HepG2 (cell line): ENCODE measurements around the gene MTPN. TPM values are rescaled to one million over a fixed set of nuclear protein-coding genes. Genes with fewer than 3 reads are reported as not detected.

Experiments
- ATAC-seq: fragments of 200-7000 bp; cut with Tn5 transposase; 3 replicates; pipeline ENCODE4 v1.9.1; 2020; ENCODE audit warnings: mild to moderate bottlenecking, moderate library complexity
- BruUV-seq: library from RNA; stranded (reverse); fragments of 400-500 nt; replicated peaks from 2 replicates; lab custom pipeline; 2021; lab: Mats Ljungman, UMichigan
- CTCF ChIA-PET: fragments of 300-600 bp; formaldehyde crosslinking; extraction: SDS; loops from one replicate; lab custom pipeline; 2021; ENCODE audit warnings: low total read pairs, inconsistent platforms, low intra/inter-chr PET ratio; lab: Yijun Ruan, JAX
- POLR2A ChIA-PET: fragments of 350-600 bp; sonication (Branson Sonifier 250); formaldehyde crosslinking; loops from one replicate; lab custom pipeline; 2020; ENCODE audit warnings: antibody characterized with exemption, inconsistent platforms; lab: Yijun Ruan, JAX
- DNase-seq: peaks from one replicate; pipeline ENCODE4 v3.0.0-alpha.2; 2015; ENCODE audit warnings: low spot score
- FAIRE-seq: peaks from 3 replicates; lab custom pipeline; 2011; peaks lifted over from hg19 to GRCh38; lab: Jason Lieb, UNC
- H2AFZ ChIP-seq: one replicate; pipeline ENCODE4 v1.6.1; 2011; ENCODE audit warnings: low read length, inconsistent platforms
- H3K27ac ChIP-seq: fragments of 300-600 bp; 3 replicates; pipeline ENCODE4 v1.8.0; 2011; ENCODE audit warnings: mixed run types, mild to moderate bottlenecking, mixed read lengths, low read length, inconsistent platforms; ENCODE audit not compliant: insufficient read depth; ENCODE audit errors: extremely low read length
- H3K27me3 ChIP-seq, 2 experiments: fragments of 200-600 bp in 1 of 2; 2 replicates in 1 of 2; 3 replicates in 1 of 2; pipeline versions ENCODE4 v1.6.0 to v1.8.0; 2011; ENCODE audit warnings: low read length in 2 of 2, mild to moderate bottlenecking in 2 of 2, moderate library complexity in 2 of 2, inconsistent platforms in 1 of 2; ENCODE audit not compliant: insufficient read depth in 2 of 2, control insufficient read depth in 1 of 2
- H3K36me3 ChIP-seq, 2 experiments: fragments of 200-600 bp in 1 of 2; replicated peaks in 1 of 2; 2 replicates in 1 of 2; 3 replicates in 1 of 2; pipeline versions ENCODE4 v1.5.1 to v1.8.0; 2011; ENCODE audit warnings: low read length in 2 of 2, inconsistent platforms in 1 of 2; ENCODE audit not compliant: insufficient read depth in 2 of 2, control insufficient read depth in 1 of 2
- H3K4me1 ChIP-seq: 2 replicates; pipeline ENCODE4 v1.5.1; 2012; ENCODE audit warnings: low read length, inconsistent platforms; ENCODE audit not compliant: insufficient read depth
- H3K4me2 ChIP-seq: 2 replicates; pipeline ENCODE4 v1.6.0; 2011; ENCODE audit warnings: low read depth, low read length, inconsistent platforms
- H3K4me3 ChIP-seq, 3 experiments: fragments of 200-600 bp in 1 of 3; sonication (generic), shearing (Covaris generic) in 1 of 3; replicated peaks in 1 of 3; 2 replicates each; pipeline ENCODE4 v1.5.1; 2011 to 2016; ENCODE audit warnings: low read length in 3 of 3, inconsistent platforms in 2 of 3, low read depth in 2 of 3, mild to moderate bottlenecking in 2 of 3, control low read depth in 1 of 3, mixed read lengths in 1 of 3; ENCODE audit not compliant: insufficient read depth in 1 of 3
- H3K79me2 ChIP-seq: one replicate; pipeline ENCODE4 v1.6.1; 2011; ENCODE audit warnings: low read length, inconsistent platforms; ENCODE audit not compliant: insufficient read depth
- H3K9ac ChIP-seq: 2 replicates; pipeline ENCODE4 v1.6.0; 2011; ENCODE audit warnings: mild to moderate bottlenecking, low read depth, low read length, inconsistent platforms; ENCODE audit not compliant: insufficient read depth
- H3K9me3 ChIP-seq: 2 replicates; pipeline ENCODE4 v1.5.1; 2012; ENCODE audit warnings: mild to moderate bottlenecking, low read length
- H4K20me1 ChIP-seq: 2 replicates; pipeline ENCODE4 v1.6.0; 2011; ENCODE audit warnings: inconsistent platforms, mild to moderate bottlenecking, low read length, moderate library complexity; ENCODE audit not compliant: insufficient read depth
- CEBPB ChIP-seq: IDR thresholded peaks from 2 replicates; pipeline ENCODE4 v1.6.1; 2011; ENCODE audit warnings: low read depth, low read length, improper control_type of control experiment, borderline replicate concordance
- CEBPG ChIP-seq: IDR thresholded peaks from 2 replicates; pipeline ENCODE4 v1.6.1; 2016
- MAFK ChIP-seq, 2 experiments: IDR thresholded peaks in 1 of 2; conservative IDR thresholded peaks in 1 of 2; 2 replicates each; pipeline ENCODE4 v1.6.1; 2011; ENCODE audit warnings: improper control_type of control experiment in 2 of 2, low read length in 2 of 2
- POLR2AphosphoS5 ChIP-seq: IDR thresholded peaks from 2 replicates; pipeline ENCODE4 v1.6.1; 2012; ENCODE audit warnings: low read depth, low read length
- SRF ChIP-seq: IDR thresholded peaks from 2 replicates; pipeline ENCODE4 v1.6.1; 2011; ENCODE audit warnings: mild to moderate bottlenecking, low read depth, low read length, moderate library complexity
- ZFY ChIP-seq: sonication (generic); formaldehyde crosslinking; IDR thresholded peaks from 2 replicates; pipeline ENCODE4 v1.4.0; 2020; ENCODE audit warnings: missing genetic modification reagents
- ZNF460 ChIP-seq: sonication (generic); formaldehyde crosslinking; IDR thresholded peaks from 2 replicates; pipeline ENCODE4 v1.5.1; 2020; ENCODE audit warnings: missing genetic modification reagents, mild to moderate bottlenecking, borderline replicate concordance
- ZNF572 ChIP-seq: sonication (generic); formaldehyde crosslinking; IDR thresholded peaks from 2 replicates; pipeline ENCODE4 v1.5.1; 2020; ENCODE audit warnings: mild to moderate bottlenecking, missing genetic modification reagents
- ZNF709 ChIP-seq: sonication (generic); formaldehyde crosslinking; IDR thresholded peaks from 2 replicates; pipeline ENCODE4 v1.5.0; 2020; ENCODE audit warnings: mild to moderate bottlenecking, missing genetic modification reagents
- ZNF747 ChIP-seq: sonication (generic); formaldehyde crosslinking; IDR thresholded peaks from 2 replicates; pipeline ENCODE4 v1.8.1; 2023; ENCODE audit warnings: missing genetic modification reagents, mild to moderate bottlenecking, borderline replicate concordance
- WGBS: methylation state at CpG from one replicate; pipeline ENCODE4 v1.1.6; 2017; ENCODE audit warnings: low lambda C conversion rate; 5-methylcytosine and 5-hydroxymethylcytosine counted together
- in situ Hi-C: cut with HindIII; loops from 2 replicates; pipeline ENCODE4 v1.10.0; 2017; ENCODE audit warnings: low pct_unique_long_range_greater_than_20kb; ENCODE audit not compliant: extremely low pct_ligation_motif_present
- intact Hi-C: fragments of 100-400 bp; cut with micrococcal nuclease; formaldehyde crosslinking; loops from one replicate; pipeline ENCODE4 v1.10.0; 2022; ENCODE audit not compliant: unreplicated experiment
- polyA plus RNA-seq, 8 experiments: library from polyadenylated mRNA; depleted of rRNA in 3 of 8; stranded (reverse) in 7 of 8; unstranded in 1 of 8; fragments of >200 nt; fragmentation: Illumina TruSeq in 4 of 8; extraction: Trizol in 4 of 8; gene quantifications; 2 replicates each; pipeline versions ENCODE4 v1.2.1 to v1.2.3, GENCODE V29; 2011 to 2016; ENCODE audit warnings: low read depth in 4 of 8, missing spikeins in 1 of 8, mixed read lengths in 1 of 8; ENCODE audit not compliant: insufficient read depth in 1 of 8
- total RNA-seq, 5 experiments: library from RNA; depleted of rRNA; stranded (reverse); fragments of >200 nt; fragmentation: Illumina TruSeq; extraction: Trizol; gene quantifications; 2 replicates each; pipeline ENCODE4 v1.2.3, GENCODE V29; 2016; ENCODE audit warnings: low read depth in 1 of 5
- TF ChIP-seq, protein P1 (sequence below): sonication (generic); formaldehyde crosslinking; IDR thresholded peaks from 2 replicates; pipeline ENCODE4 v1.4.0; 2020; ENCODE audit warnings: low read depth, missing genetic modification reagents
- TF ChIP-seq, protein P2 (sequence below): conservative IDR thresholded peaks from 2 replicates; pipeline ENCODE4 v1.6.1; 2018; ENCODE audit warnings: missing genetic modification reagents
- TF ChIP-seq, protein P3 (sequence below), 2 experiments: fragments of 450-650 bp in 1 of 2; sonication (generic) in 1 of 2; formaldehyde crosslinking; IDR thresholded peaks; 2 replicates each; pipeline versions ENCODE4 v1.5.0 to v1.8.0; 2020 to 2022; ENCODE audit warnings: mild to moderate bottlenecking in 1 of 2, missing genetic modification reagents in 1 of 2
- TF ChIP-seq, protein P4 (sequence below): sonication (generic); formaldehyde crosslinking; IDR thresholded peaks from 2 replicates; pipeline ENCODE4 v1.5.0; 2020; ENCODE audit warnings: mild to moderate bottlenecking, missing genetic modification reagents, borderline replicate concordance
- TF ChIP-seq, protein P5 (sequence below): sonication (generic); formaldehyde crosslinking; IDR thresholded peaks from 2 replicates; pipeline ENCODE4 v1.4.0; 2020; ENCODE audit warnings: missing genetic modification reagents

The MTPN gene
- total and polyA plus RNA-seq, 2 of the 13 experiments (the other 11 are each of a cell fraction or from before 2014, with no cell fraction given), result 31.1 to 71.7 TPM

DNA sequence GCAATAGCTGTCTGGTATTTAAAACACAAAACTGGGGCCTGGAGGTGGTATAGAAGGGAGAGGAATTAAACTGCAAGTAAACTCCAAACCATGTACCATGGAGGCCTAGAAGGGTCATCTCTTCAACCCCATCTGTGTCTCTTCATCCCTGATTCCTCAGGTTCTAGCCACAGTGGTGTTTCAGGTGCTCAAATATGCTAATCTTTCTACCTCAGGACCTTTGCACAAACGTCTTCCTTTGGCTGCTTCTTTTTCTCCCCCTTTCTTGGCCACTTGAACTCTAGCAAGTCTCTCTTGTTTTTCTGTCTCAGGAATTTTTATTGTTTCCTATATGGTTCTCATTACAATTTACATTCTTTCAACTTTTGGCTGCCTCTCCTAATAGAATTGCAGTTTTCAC is 25.6 kb upstream of the MTPN start (continued):
- TF ChIP-seq ZNF460 (CRISPR knock-in tag), result no peak
- TF ChIP-seq SRF, result no peak
- no peak for TF ChIP-seq ZNF709 (CRISPR knock-in tag)
- no peak for TF ChIP-seq ZNF572
- TF ChIP-seq, protein P1, sequence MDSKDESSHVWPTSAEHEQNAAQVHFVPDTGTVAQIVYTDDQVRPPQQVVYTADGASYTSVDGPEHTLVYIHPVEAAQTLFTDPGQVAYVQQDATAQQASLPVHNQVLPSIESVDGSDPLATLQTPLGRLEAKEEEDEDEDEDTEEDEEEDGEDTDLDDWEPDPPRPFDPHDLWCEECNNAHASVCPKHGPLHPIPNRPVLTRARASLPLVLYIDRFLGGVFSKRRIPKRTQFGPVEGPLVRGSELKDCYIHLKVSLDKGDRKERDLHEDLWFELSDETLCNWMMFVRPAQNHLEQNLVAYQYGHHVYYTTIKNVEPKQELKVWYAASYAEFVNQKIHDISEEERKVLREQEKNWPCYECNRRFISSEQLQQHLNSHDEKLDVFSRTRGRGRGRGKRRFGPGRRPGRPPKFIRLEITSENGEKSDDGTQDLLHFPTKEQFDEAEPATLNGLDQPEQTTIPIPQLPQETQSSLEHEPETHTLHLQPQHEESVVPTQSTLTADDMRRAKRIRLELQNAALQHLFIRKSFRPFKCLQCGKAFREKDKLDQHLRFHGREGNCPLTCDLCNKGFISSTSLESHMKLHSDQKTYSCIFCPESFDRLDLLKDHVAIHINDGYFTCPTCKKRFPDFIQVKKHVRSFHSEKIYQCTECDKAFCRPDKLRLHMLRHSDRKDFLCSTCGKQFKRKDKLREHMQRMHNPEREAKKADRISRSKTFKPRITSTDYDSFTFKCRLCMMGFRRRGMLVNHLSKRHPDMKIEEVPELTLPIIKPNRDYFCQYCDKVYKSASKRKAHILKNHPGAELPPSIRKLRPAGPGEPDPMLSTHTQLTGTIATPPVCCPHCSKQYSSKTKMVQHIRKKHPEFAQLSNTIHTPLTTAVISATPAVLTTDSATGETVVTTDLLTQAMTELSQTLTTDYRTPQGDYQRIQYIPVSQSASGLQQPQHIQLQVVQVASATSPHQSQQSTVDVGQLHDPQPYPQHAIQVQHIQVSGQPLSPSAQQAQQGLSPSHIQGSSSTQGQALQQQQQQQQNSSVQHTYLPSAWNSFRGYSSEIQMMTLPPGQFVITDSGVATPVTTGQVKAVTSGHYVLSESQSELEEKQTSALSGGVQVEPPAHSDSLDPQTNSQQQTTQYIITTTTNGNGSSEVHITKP, result no peak
- no peak for TF ChIP-seq ZNF747
- TF ChIP-seq POLR2AphosphoS5, result no peak
- TF ChIP-seq, protein P2, sequence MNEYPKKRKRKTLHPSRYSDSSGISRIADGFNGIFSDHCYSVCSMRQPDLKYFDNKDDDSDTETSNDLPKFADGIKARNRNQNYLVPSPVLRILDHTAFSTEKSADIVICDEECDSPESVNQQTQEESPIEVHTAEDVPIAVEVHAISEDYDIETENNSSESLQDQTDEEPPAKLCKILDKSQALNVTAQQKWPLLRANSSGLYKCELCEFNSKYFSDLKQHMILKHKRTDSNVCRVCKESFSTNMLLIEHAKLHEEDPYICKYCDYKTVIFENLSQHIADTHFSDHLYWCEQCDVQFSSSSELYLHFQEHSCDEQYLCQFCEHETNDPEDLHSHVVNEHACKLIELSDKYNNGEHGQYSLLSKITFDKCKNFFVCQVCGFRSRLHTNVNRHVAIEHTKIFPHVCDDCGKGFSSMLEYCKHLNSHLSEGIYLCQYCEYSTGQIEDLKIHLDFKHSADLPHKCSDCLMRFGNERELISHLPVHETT (CRISPR knock-in tag), result no peak

DNA sequence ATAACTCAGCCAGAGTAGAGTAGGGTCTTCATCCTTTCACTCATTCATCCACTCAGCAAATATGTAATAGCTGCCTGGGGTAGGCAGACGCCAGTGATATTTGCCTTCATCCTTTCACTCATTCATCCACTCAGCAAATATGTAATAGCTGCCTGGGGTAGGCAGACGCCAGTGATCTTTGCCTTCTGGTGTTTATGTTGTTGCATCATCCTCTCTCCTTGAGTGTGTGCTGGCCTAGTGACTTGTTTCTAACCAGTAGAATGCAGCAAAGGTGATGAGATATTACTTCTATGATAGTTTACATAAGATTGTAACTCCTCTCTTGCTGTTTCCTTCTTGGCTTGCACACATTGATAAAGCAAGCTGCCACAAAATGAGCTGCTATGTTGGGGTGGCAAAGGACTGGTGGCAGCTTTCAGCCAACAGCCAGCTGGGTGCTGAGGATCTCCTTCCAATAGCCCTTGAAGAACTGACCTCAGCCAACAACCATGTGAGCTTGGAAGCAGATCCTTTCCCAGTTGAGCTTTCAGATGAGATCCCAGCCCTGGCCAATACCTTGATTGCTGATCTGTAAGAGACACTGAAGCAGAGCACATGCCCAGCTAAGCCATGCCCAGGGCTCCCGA is 23.2 kb upstream of the MTPN start:
- Histone ChIP-seq H3K27ac (no peak overlapping the region), H3K9ac (no peak overlapping the region), H3K4me3 (no peak overlapping the region), H3K4me2 (no peak overlapping the region), H2AFZ (no peak overlapping the region), H3K4me1 (no peaks in the 10 kb centered on the region), H3K79me2 (no peaks in the 10 kb centered on the region), H3K27me3 (no peaks in the 10 kb centered on the region; a peak in 1 of 5 replicates), H3K9me3 (no peaks in the 10 kb centered on the region), H3K36me3 (no peaks in the 10 kb centered on the region), H4K20me1 (no peaks in the 10 kb centered on the region)
- DNase-seq (peak; percentile 9), ATAC-seq (peak; percentile 59), FAIRE-seq (no peak)
- in situ Hi-C loops (loop anchor here (10.0 kb wide), 1 partner anchor 326 kb away; no protein-coding TSS in a partner anchor), intact Hi-C loops (no loop called here)
- CTCF ChIA-PET, result no interaction called here
- BruUV-seq, result no TSS peak
- POLR2A ChIA-PET, result no interaction called here
- 4% methylated on average over 3 of the region's 3 CpGs for WGBS
- TF ChIP-seq ZFY (CRISPR knock-in tag) (no peak), MAFK (conservative IDR thresholded peaks at IDR 0.05 in 1 of 2, IDR thresholded peaks at IDR 0.05 in 1 of 2; ENCODE audit: low read length in 2 of 2) (peak; percentile 26 to 32; a peak in 1 of 4 replicates), CEBPG (CRISPR knock-in tag) (peak; percentile 81), CEBPB (peak; percentile 71)
- TF ChIP-seq, protein P3, sequence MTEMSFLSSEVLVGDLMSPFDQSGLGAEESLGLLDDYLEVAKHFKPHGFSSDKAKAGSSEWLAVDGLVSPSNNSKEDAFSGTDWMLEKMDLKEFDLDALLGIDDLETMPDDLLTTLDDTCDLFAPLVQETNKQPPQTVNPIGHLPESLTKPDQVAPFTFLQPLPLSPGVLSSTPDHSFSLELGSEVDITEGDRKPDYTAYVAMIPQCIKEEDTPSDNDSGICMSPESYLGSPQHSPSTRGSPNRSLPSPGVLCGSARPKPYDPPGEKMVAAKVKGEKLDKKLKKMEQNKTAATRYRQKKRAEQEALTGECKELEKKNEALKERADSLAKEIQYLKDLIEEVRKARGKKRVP (CRISPR knock-in tag; IDR thresholded peaks at IDR 0.05), result peak; percentile 49 to 89; a peak in 2 of 4 replicates
- TF ChIP-seq, protein P4, sequence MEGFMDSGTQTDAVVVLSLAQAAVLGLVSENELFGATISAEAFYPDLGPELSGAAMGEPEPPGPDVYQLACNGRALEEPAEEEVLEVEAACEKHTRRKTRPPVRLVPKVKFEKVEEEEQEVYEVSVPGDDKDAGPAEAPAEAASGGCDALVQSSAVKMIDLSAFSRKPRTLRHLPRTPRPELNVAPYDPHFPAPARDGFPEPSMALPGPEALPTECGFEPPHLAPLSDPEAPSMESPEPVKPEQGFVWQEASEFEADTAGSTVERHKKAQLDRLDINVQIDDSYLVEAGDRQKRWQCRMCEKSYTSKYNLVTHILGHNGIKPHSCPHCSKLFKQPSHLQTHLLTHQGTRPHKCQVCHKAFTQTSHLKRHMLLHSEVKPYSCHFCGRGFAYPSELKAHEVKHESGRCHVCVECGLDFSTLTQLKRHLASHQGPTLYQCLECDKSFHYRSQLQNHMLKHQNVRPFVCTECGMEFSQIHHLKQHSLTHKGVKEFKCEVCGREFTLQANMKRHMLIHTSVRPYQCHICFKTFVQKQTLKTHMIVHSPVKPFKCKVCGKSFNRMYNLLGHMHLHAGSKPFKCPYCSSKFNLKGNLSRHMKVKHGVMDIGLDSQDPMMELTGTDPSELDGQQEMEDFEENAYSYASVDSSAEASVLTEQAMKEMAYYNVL (CRISPR knock-in tag), result peak; percentile 98
- TF ChIP-seq, protein P5, sequence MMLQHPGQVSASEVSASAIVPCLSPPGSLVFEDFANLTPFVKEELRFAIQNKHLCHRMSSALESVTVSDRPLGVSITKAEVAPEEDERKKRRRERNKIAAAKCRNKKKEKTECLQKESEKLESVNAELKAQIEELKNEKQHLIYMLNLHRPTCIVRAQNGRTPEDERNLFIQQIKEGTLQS (CRISPR knock-in tag), result peak; percentile 53; the same call in 1 of the 2 replicates
